HUDEP-2 (cell line): Measurements from ENCODE around the gene RTL1.

Source experiments
- DNase-seq, 76 experiments: peaks; one replicate each; lab custom pipeline; 2025; ENCODE audit not compliant: unreplicated experiment in 76 of 76; lab: John Stamatoyannopoulos, UW

RTL1 gene

DNA sequence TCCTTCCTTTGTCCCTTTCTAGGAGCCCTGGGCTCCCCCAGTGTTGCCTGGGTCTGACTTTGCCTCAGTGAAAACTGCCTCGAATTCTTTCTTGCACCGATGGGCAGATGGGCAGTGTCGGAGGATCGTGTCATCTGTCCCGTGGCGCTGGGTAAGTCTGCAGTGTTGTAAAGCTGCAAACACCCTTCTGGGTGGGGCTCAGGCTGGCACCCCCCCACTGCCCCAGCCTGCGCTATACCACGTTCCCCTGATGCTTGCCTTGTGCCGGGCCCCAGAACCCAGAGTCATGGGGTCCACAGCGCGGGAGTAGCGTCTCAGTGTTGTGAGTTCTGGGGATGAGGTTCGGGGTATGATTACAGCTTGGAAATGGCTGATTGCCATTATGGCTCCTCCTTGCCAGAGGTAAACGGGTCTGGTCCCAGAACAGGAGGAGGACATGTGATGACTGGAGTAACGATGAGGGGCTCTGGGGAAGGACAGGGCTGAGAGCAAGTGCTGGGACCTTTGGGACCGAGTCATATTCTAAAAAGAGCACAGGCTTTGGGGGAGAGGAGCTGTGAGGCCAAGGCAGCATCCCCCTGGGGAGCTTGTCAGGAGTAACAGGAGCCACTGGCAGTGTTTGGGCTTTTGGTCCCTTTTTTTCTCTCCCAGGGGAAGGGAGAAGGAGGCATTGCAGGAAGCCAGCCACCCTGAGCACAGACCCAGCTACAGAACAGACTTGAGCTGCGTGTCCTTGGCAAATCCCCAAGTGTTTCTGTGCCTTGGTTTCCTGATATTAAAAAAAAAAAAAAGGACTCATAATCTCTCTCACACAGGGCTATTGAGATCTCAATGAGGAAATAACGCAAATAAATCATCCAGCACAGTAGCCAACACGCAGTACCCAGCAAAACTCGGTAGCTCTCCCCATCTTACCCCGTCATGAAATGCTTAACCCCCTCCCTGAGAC, 4.3 kb downstream of the RTL1 start:
- DNase-seq, result no peak

DNA sequence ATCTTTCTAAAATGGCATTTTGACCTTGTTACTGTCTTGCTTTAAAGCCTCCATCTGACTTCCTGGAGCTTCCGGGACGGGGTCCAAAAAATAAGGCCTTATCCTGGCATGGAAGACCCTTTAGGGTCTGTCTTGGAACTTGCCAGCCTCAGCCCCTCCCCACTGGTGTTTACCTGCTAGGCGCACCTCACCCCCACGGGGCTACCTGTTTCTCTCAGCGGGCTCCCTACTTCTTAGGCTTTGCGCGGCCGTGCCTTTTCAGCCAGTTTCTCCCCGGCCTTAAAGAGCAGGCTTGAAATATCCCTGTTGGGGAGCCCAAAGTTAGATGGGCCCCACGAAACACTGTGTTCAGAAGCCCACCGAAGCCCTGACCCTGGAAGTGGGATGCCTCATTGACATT, 5.1 kb downstream of the RTL1 start:
- DNase-seq, result no peak

DNA sequence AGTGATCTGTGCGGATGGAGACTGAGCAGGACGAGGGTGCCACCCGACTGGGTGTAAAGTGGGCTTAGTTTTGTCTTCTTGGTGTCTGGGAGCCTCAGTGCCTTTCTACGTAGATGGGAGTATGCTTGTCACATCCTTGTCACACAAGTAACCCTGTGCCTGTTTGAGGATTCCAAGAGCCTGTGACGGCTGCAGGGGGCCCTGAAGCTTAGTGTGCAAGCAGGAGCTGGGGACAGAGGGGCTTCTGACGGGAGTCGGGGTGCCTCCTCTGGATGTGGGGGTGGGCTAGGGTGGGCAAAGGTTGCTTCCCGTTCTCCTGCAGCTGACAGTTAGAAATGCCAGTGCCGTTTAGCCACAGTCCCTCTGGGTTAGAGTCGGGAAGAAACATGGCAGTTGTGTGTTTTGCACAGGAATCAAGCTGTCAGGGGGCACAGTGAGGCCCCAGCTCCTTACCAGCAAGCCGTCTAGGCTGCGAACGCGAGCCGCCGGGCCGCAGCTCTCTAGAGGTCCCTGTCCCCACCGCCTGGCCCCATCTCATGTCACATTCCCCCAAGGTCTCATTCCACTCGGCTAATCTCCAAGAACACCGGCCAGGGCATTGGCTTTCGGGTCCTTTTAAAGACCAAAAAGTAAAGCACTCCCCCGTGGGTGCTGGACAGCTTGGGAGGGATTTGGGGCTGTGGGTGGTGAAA, 7.0 kb downstream of the RTL1 start:
- no peak for DNase-seq

DNA sequence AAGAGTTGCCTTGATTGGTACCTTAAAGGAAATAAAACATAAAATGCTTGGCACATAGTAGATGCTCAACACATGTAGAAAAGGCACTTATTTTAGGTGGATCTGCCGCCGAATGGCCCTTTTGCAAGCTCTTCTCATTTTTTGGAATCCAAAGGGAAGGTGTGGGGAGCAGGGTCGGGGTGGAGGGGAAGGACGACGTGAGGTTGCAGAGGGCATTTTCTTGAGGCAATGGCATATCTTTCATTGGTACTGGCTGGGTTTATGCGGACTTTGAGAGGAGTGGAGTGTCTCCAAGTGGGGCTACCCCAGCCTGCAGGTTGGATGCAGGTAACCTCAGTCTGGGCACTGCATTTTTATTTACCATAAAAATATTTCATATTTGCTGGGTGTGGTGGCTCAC, 8.1 kb downstream of the RTL1 start:
- DNase-seq, result no peak

DNA sequence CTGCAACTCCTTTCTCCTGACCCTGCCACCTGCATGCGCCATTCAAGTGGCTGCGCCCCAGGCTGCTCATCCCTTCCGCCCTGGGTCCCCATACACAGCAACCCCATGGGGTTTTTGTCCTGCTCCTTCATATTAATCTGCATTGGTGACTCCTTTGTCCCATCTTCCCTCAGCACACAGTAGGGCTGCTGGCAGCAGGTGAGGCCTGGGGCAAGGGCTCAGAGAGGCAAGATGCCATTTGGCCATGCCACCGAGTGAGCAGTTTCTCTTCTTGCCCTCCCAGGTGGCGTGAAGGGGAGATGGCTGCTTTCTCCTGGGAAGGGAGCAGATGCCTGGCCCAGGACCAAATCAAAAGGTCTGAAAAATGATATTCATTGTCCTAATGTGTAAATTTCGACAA, 9.1 kb downstream of the RTL1 start:
- DNase-seq, result no peak

DNA sequence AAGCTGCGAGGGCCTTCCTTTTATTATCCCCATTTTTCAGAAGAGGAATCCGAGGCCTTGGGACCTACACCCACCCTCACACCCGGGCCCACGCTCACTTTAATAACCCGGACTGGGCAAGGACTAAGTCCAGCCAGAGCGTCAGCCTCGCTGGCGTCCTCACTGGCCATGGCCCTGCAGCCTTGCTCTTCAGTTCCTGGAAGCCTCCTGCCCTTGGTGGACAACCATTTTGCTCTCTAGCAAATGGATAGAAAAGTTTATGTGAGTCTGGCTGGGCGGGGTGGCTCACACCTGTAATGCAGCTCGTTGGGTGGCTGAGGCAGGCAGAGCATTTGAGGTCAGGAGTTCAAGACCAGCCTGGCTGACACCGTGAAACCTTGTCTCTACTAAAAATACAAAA, 9.8 kb downstream of the RTL1 start:
- DNase-seq, result no peak

DNA sequence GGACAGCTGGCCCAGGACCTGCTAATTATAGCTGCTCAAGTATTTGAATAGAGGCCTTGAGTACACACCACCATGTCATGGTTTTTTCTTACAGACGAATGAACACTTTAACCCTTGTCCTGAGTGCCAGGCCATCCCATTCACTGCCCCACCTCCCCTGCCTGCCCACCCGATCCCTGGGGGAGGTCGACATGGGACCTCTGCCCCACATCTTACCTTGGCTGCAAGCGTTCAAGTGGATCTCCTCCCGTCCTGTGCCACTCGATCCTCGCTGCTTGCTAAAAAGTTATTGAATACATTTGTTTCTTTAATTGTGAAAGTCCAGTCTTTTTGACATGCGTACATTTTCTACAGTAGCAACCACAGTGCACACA, 10.3 kb downstream of the RTL1 start:
- DNase-seq, result no peak

DNA sequence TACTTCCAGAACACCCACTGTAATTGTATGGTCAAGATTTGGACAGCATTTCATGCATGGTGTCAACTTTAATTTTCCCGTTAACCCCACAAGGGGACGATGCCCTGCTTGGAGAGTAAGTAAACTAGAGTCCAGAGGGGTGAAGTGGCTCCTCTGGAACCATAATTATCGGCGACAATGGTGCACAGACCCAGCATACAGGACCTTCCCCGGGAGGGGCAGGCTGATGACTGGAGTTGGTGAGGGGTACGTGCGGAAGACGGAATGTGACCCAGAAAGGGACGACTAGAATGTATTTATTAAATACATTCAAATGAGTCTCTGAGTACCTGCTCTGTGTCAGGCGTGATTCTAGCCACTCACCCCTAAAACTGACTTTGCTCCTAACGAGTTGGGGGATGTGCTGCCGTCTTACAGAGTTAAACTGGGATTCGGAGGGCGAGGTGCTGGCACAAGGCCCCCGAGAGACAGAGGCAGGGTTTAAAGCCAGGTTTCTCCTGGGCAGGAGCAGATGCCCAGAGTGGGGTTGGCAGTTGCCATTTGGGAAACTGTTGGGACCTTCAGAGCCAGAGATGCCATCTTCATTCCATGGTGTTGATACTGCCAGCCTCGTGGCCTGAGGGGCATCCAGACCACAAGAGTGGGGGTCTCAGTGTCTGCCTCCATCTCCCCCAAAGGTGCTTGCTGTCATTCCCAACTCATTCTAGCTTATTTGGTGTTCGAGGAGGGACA, 10.9 kb downstream of the RTL1 start:
- no peak for DNase-seq

DNA sequence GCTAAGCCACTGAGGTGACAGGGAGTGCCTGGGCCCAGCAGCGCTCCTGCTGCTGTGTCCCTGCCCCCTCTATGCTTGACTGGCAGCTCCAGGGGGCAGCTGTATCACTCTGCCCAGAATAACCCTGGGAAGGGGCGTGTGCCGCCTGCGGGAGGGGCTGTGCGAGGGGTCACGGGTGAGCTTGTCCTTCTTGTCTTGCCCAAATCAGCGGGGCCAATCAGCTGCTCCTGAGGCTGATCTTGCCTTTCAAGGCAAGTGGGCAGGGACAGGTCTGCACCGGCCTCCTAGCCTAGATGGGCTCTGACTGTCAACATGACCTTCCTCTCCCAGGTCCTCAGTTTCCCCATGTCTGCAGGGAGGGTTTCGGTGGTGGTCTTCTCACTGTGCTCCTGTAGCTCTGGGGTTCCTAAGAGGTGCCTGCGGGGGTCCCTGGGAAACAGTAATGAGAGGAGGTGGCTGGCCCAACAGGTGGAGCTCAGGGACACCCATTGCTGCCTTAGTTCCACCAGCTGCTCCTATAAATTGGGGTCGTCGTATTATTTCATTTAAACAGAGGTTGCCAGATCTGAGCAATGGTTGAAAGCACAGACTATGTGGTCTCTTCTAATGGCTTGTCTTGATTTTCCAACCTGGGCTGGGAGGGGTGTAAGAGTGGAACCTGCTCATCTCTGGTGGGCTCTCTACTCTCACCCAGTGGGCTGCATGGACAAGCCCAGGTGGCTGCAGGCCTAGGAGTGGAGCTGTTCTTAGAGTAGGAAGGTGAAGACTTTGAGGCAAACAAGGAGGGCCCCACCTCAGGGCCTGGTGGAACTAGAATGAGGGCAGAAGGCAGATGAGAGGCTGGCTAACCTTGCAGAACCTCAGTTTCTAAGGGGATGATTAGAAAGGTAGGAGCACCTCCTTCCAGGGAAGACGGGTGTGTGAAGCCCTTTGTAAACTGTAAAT, 11.7 kb downstream of the RTL1 start:
- DNase-seq, result no peak

DNA sequence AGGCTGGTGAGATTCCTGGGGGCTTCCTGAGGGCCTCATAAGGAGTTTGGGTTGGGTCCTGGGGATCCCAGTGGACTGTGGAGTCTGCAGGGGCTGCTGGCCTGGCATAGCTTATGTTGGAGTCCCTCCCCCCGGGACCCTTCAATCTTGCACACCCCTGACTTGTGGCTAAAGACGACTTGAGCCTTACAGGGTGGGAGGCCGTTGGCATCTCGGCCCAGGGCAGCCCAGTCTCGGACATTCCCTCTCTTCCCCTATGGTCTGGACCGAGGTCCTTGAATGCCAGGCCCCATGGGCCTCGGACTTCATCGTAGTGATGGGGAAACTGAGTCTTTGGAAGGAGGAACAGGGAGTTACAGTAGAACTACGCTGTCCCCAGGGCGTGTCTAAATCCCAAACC, 12.5 kb downstream of the RTL1 start:
- no peak for DNase-seq

DNA sequence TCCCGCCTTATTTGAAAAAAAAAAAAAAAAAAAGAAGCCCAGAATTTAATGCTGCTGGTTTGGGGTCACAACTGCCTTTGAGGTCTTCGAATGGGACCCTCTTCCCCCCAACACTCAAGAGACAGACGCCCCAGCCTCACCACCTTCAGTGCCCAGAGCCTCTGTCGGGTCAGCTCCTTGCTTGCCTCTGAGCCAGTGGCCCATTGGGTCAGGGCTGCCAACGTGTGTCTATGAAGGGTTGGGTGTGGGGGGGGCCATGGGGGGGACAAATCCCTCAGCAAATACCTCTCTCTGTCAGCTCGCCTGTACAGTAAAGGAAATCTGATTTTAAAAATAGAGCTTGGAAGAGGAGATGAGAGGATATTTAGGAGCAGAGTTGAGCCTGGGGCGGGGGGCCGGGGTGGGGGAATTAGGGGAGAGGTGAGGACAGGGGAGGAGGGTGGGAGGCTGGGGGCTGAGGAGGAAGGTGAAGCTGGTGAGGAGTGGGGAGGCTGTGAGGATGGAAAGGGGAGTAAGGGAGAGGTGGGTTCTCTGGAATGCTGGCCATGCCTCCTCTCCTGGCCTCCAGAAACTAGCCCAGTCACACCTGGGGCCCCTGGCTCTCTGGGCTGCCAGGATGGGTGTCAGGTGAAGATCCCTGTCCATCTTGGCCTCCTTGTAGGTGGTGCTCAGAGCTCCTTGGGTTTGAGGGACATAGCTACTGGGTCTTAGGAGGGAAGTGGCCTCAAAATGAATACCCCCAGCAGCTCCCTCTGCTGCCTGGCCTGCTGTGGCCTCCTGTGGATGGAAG, 13.3 kb downstream of the RTL1 start:
- DNase-seq, result no peak

DNA sequence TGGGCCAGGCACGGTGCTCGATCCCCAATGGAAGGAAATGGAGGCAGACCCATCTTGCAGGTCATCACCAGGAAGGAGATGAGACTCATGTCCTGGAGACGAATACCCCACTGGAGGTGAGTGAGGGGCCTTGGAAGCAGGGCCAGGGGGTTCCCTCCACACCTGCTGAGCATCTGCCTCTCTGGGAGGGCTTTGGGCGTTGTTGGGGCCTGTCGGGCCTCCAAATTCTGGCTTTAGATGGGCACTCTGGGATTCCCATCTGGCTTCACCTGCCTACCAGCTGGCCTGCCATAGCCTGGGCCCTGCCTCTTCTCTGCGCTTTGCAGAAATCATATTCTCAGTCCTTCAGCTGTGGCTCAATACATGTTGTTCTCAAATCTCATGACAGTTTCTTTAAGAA, 13.9 kb downstream of the RTL1 start:
- no peak for DNase-seq

DNA sequence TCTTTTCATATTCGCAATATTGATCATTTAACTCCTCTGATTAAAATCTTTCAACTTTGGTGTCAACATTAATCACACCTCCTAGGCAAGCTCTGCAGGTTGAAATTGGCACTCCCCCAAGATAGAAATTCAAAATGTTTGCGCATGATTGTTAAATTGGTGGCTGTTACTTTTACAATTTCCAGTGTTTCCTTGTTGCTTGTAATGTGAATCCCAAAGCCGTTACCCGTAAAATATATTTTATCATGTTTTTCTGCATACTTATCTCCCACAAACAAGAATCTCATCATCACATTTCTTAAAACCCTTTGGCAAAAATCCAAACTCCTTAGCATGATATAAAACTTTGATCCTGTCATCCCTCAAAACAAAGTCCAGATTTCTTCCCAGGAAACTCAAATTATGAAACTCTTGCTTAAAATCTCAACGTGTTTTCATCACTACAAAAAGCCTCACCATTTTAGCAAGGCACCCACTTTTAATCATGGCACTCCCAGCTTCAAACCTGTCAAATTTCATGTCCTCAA, 14.7 kb downstream of the RTL1 start:
- no peak for DNase-seq

DNA sequence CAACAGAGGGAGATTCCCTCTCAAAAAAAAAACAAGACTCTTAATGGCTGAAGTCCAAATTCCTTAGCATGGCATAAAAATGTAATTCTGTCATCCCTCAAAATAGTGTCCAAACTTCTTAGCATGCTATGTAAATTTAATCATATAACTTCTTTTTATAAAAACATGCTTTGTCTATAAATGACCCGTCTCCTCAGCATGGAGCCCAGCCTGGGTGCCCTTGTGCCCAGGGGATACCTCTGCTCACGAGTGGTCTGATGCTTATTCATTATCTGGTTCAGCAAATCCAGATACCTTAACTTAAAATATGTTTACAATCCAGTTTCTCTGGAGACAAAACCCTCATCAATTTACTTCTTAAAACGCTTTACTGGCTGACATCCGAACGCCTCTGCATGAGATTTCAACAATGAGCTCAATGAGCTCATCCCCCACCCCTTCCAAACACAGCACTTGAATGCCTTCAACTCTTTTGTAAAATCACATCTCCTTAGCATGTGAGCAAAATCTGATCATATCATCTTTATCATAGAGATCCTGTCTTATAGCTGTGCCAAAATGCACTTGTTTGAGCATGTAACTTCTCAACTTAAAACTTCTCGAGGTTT, 15.7 kb downstream of the RTL1 start:
- no peak for DNase-seq

DNA sequence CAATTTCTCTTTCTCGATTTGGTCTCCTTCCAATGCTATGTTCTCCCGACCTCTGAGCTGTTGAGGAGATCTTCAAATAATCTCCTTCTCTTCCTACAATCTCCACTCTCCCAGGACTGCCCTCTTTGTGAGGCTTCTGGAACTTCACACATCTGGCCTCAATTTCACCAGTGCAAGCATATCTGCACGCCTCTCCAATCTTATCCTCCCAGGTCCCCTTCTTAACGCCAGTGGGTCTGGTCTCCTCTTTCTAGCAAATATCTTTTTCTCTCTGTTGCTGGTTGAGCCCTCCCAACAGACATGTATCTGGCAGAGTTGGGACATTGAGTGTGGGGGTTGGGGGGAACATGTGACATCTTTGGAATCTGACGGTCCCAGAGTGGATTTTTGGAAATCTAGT, 17.9 kb downstream of the RTL1 start:
- DNase-seq, result no peak

DNA sequence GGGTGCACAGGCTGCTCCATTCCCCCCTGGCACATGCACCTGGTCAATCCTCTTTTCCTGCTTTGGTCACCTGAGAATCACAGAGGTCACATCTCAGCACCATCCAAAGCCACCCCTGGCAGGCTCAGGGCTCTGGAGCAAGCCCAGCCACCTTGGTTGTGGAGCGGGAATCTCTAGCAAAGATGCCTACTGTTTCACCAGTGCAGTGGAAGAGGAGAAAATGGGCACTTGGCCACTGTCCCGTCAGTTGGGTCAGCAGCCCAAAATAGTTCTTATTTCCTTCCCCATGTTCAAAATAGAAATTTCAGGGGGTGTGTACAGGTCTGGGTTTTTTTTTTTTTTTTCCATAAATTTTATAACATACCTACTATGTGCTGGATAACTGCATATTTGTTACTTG, 18.3 kb downstream of the RTL1 start:
- no peak for DNase-seq

DNA sequence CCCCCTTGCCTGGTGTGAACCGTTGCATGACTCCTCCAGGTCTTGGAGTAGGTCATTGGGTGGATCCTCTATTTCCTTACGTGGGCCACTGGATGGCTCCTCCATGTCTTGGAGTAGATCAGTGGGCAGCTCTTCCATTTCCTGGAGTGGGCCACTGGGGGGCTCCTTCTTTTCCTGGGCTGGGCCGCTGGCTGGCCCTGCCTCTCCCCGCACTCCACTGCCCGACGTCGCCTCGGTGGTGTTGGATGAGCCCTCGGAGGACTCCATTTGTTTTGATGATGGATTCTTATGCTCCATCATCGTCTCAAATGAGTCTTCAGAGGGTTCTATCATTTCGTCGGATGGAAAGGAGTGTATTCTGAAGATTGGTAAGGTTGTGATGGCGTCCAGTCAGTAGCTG, 19.1 kb downstream of the RTL1 start:
- DNase-seq, result no peak

DNA sequence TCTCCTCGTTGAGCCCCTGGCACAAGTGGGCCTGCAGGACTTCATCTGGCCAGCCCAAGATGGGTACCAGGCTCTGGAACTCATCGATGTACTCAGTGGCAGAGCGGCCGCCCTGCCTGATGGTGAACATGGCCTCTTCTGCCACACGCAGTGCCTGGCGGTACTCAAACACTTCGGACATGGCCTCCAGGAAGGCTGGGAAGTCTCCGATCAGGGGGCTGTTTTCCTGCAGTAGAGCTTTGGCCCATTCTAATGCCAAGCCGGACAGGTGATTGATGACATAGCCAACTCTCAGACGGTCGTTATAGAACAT, 19.8 kb downstream of the RTL1 start:
- DNase-seq, result no peak
